SK-N-SH treated with all-trans-retinoic acid at 6 μM for 48 hours (cell line): Measurements from ENCODE around the gene APOL2.

Experiments
- ATAC-seq: fragments of 200-7000 bp; cut with Tn5 transposase; 3 replicates; pipeline ENCODE4 v1.9.1; 2020; ENCODE audit warnings: mild to moderate bottlenecking, moderate library complexity
- ARNTL ChIP-seq: fragments of 450-650 bp; formaldehyde crosslinking; IDR thresholded peaks from 2 replicates; pipeline ENCODE4 v1.5.0; 2020; ENCODE audit warnings: low read depth, mild to moderate bottlenecking, moderate library complexity, borderline replicate concordance
- BACH2 ChIP-seq: fragments of 250-450 bp; sonication (Bioruptor Pico); IDR thresholded peaks from 2 replicates; pipeline ENCODE4 v1.9.0; 2021; ENCODE audit warnings: mild to moderate bottlenecking, borderline replicate concordance
- CREB5 ChIP-seq: fragments of 250-450 bp; sonication (Bioruptor Pico); IDR thresholded peaks from 2 replicates; pipeline ENCODE4 v1.5.1; 2020; ENCODE audit warnings: low read depth, mild to moderate bottlenecking, moderate library complexity
- CSDC2 ChIP-seq: fragments of 250-450 bp; sonication (Bioruptor Pico); IDR thresholded peaks from 2 replicates; pipeline ENCODE4 v1.5.0; 2020; ENCODE audit warnings: mild to moderate bottlenecking, moderate library complexity
- ESRRG ChIP-seq: fragments of 250-450 bp; sonication (Bioruptor Pico); IDR thresholded peaks from 2 replicates; pipeline ENCODE4 v1.6.1; 2021; ENCODE audit warnings: mild to moderate bottlenecking
- GLIS3 ChIP-seq: fragments of 250-450 bp; sonication (Bioruptor Pico); IDR thresholded peaks from 2 replicates; pipeline ENCODE4 v1.5.0; 2020; ENCODE audit warnings: mild to moderate bottlenecking, moderate library complexity
- ISL1 ChIP-seq: fragments of 250-450 bp; sonication (Bioruptor Pico); IDR thresholded peaks from 2 replicates; pipeline ENCODE4 v2.1.2; 2022; ENCODE audit warnings: mild to moderate bottlenecking, moderate library complexity
- OSR1 ChIP-seq: fragments of 250-450 bp; sonication (Bioruptor Pico); IDR thresholded peaks from 2 replicates; pipeline ENCODE4 v1.8.0; 2022; ENCODE audit warnings: moderate library complexity, mild to moderate bottlenecking, inconsistent platforms
- PPARA ChIP-seq: fragments of 250-450 bp; sonication (Bioruptor Pico); IDR thresholded peaks from 2 replicates; pipeline ENCODE4 v1.5.0; 2020; ENCODE audit warnings: mild to moderate bottlenecking, borderline replicate concordance
- RARB ChIP-seq: fragments of 250-450 bp; sonication (Bioruptor Pico); IDR thresholded peaks from 2 replicates; pipeline ENCODE4 v1.8.0; 2021; ENCODE audit warnings: mild to moderate bottlenecking, moderate library complexity
- SNAI2 ChIP-seq: fragments of 250-450 bp; sonication (Bioruptor Pico); IDR thresholded peaks from 2 replicates; pipeline ENCODE4 v1.5.0; 2020; ENCODE audit warnings: mild to moderate bottlenecking, moderate library complexity
- TCF4 ChIP-seq: fragments of 250-450 bp; sonication (Bioruptor Pico); IDR thresholded peaks from 2 replicates; pipeline ENCODE4 v1.8.0; 2021; ENCODE audit warnings: mild to moderate bottlenecking, moderate library complexity, borderline replicate concordance
- TOX ChIP-seq: fragments of 250-450 bp; sonication (Bioruptor Pico); IDR thresholded peaks from 2 replicates; pipeline ENCODE4 v1.8.0; 2021; ENCODE audit warnings: mild to moderate bottlenecking, moderate library complexity, borderline replicate concordance
- ZC3H10 ChIP-seq: fragments of 250-450 bp; sonication (Bioruptor Pico); IDR thresholded peaks from 2 replicates; pipeline ENCODE4 v1.5.1; 2021; ENCODE audit warnings: mild to moderate bottlenecking, moderate library complexity
- ZFP3 ChIP-seq: fragments of 250-450 bp; sonication (Bioruptor Pico); IDR thresholded peaks from 2 replicates; pipeline ENCODE4 v1.5.0; 2020; ENCODE audit warnings: mild to moderate bottlenecking, moderate library complexity
- ZFP30 ChIP-seq: fragments of 450-650 bp; formaldehyde crosslinking; IDR thresholded peaks from 2 replicates; pipeline ENCODE4 v1.5.0; 2022; ENCODE audit warnings: mild to moderate bottlenecking, moderate library complexity
- ZNF565 ChIP-seq: fragments of 450-650 bp; formaldehyde crosslinking; conservative IDR thresholded peaks from 2 replicates; pipeline ENCODE4 v1.5.0; 2020; ENCODE audit warnings: low read depth, mild to moderate bottlenecking, moderate library complexity
- ZNF70 ChIP-seq: fragments of 450-650 bp; formaldehyde crosslinking; IDR thresholded peaks from 2 replicates; pipeline ENCODE4 v1.5.0; 2020; ENCODE audit warnings: mild to moderate bottlenecking, moderate library complexity
- ZNF8 ChIP-seq: fragments of 450-650 bp; formaldehyde crosslinking; IDR thresholded peaks from 2 replicates; pipeline ENCODE4 v1.5.0; 2020; ENCODE audit warnings: mild to moderate bottlenecking, moderate library complexity
- TF ChIP-seq, protein P1 (sequence below): fragments of 250-450 bp; sonication (Bioruptor Pico); IDR thresholded peaks from 2 replicates; pipeline ENCODE4 v1.5.0; 2020; ENCODE audit warnings: mild to moderate bottlenecking, moderate library complexity
- TF ChIP-seq, protein P2 (sequence below): fragments of 250-450 bp; sonication (Bioruptor Pico); IDR thresholded peaks from 2 replicates; pipeline ENCODE4 v1.8.0; 2020; ENCODE audit warnings: mild to moderate bottlenecking, moderate library complexity, borderline replicate concordance
- TF ChIP-seq, protein P3 (sequence below): fragments of 250-450 bp; sonication (Bioruptor Pico); IDR thresholded peaks from 2 replicates; pipeline ENCODE4 v1.8.0; 2021; ENCODE audit warnings: low read depth, mild to moderate bottlenecking, moderate library complexity, borderline replicate concordance
- TF ChIP-seq, protein P4 (sequence below): fragments of 250-450 bp; sonication (Bioruptor Pico); IDR thresholded peaks from 2 replicates; pipeline ENCODE4 v1.5.1; 2021; ENCODE audit warnings: mild to moderate bottlenecking, moderate library complexity

Gene APOL2

DNA sequence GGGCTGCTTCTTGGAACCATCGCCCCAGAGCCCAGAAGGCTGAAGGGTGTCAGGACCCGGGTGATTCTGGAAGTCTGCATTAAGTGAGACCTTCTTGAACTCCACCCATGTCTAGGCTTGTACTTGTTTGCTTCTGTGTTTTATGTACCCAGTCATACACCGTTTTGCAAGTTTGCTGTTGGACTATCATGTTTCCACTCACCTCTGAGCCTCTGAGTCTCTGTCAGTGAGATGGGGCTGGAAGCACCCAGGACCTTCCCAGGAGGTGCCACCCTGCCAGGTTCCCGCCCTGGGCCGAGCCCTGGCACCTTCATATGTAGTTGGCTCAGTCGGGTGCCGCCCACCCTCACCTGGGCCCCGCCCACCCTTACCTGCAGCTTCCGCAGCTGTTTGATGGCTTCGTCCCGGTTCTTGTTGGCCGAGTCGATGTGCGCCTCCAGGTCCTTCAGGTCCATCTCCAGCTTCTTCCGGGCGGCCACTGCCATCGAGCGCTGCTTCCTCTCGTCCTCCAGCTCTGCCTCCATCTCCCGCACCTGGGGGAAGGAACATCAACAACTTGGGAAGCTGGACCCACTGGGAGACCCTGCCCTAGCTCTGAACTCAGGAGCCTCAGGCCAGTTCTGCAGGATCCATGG is 48.7 kb upstream of the APOL2 start:
- TF ChIP-seq GLIS3 (CRISPR knock-in tag) (no peak), OSR1 (CRISPR knock-in tag) (no peak), ARNTL (CRISPR knock-in tag) (no peak), BACH2 (CRISPR knock-in tag) (no peak), ZNF565 (CRISPR knock-in tag) (no peak), ZNF8 (CRISPR knock-in tag) (no peak), TCF4 (CRISPR knock-in tag) (no peak), TOX (CRISPR knock-in tag) (no peak), ZNF70 (CRISPR knock-in tag) (no peak), ZC3H10 (CRISPR knock-in tag) (no peak), ISL1 (CRISPR knock-in tag) (no peak), RARB (no peak), CSDC2 (CRISPR knock-in tag) (no peak), CREB5 (no peak), PPARA (no peak), SNAI2 (no peak)
- TF ChIP-seq, protein P1, sequence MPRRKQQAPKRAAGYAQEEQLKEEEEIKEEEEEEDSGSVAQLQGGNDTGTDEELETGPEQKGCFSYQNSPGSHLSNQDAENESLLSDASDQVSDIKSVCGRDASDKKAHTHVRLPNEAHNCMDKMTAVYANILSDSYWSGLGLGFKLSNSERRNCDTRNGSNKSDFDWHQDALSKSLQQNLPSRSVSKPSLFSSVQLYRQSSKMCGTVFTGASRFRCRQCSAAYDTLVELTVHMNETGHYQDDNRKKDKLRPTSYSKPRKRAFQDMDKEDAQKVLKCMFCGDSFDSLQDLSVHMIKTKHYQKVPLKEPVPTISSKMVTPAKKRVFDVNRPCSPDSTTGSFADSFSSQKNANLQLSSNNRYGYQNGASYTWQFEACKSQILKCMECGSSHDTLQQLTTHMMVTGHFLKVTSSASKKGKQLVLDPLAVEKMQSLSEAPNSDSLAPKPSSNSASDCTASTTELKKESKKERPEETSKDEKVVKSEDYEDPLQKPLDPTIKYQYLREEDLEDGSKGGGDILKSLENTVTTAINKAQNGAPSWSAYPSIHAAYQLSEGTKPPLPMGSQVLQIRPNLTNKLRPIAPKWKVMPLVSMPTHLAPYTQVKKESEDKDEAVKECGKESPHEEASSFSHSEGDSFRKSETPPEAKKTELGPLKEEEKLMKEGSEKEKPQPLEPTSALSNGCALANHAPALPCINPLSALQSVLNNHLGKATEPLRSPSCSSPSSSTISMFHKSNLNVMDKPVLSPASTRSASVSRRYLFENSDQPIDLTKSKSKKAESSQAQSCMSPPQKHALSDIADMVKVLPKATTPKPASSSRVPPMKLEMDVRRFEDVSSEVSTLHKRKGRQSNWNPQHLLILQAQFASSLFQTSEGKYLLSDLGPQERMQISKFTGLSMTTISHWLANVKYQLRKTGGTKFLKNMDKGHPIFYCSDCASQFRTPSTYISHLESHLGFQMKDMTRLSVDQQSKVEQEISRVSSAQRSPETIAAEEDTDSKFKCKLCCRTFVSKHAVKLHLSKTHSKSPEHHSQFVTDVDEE: no peak
- TF ChIP-seq, protein P2, sequence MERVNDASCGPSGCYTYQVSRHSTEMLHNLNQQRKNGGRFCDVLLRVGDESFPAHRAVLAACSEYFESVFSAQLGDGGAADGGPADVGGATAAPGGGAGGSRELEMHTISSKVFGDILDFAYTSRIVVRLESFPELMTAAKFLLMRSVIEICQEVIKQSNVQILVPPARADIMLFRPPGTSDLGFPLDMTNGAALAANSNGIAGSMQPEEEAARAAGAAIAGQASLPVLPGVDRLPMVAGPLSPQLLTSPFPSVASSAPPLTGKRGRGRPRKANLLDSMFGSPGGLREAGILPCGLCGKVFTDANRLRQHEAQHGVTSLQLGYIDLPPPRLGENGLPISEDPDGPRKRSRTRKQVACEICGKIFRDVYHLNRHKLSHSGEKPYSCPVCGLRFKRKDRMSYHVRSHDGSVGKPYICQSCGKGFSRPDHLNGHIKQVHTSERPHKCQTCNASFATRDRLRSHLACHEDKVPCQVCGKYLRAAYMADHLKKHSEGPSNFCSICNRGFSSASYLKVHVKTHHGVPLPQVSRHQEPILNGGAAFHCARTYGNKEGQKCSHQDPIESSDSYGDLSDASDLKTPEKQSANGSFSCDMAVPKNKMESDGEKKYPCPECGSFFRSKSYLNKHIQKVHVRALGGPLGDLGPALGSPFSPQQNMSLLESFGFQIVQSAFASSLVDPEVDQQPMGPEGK (CRISPR knock-in tag): no peak
- TF ChIP-seq, protein P3, sequence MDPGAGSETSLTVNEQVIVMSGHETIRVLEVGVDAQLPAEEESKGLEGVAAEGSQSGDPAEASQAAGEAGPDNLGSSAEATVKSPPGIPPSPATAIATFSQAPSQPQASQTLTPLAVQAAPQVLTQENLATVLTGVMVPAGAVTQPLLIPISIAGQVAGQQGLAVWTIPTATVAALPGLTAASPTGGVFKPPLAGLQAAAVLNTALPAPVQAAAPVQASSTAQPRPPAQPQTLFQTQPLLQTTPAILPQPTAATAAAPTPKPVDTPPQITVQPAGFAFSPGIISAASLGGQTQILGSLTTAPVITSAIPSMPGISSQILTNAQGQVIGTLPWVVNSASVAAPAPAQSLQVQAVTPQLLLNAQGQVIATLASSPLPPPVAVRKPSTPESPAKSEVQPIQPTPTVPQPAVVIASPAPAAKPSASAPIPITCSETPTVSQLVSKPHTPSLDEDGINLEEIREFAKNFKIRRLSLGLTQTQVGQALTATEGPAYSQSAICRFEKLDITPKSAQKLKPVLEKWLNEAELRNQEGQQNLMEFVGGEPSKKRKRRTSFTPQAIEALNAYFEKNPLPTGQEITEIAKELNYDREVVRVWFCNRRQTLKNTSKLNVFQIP (CRISPR knock-in tag): no peak
- TF ChIP-seq, protein P4, sequence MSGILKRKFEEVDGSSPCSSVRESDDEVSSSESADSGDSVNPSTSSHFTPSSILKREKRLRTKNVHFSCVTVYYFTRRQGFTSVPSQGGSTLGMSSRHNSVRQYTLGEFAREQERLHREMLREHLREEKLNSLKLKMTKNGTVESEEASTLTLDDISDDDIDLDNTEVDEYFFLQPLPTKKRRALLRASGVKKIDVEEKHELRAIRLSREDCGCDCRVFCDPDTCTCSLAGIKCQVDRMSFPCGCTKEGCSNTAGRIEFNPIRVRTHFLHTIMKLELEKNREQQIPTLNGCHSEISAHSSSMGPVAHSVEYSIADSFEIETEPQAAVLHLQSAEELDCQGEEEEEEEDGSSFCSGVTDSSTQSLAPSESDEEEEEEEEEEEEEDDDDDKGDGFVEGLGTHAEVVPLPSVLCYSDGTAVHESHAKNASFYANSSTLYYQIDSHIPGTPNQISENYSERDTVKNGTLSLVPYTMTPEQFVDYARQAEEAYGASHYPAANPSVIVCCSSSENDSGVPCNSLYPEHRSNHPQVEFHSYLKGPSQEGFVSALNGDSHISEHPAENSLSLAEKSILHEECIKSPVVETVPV (CRISPR knock-in tag): no peak
- no peak for ATAC-seq

DNA sequence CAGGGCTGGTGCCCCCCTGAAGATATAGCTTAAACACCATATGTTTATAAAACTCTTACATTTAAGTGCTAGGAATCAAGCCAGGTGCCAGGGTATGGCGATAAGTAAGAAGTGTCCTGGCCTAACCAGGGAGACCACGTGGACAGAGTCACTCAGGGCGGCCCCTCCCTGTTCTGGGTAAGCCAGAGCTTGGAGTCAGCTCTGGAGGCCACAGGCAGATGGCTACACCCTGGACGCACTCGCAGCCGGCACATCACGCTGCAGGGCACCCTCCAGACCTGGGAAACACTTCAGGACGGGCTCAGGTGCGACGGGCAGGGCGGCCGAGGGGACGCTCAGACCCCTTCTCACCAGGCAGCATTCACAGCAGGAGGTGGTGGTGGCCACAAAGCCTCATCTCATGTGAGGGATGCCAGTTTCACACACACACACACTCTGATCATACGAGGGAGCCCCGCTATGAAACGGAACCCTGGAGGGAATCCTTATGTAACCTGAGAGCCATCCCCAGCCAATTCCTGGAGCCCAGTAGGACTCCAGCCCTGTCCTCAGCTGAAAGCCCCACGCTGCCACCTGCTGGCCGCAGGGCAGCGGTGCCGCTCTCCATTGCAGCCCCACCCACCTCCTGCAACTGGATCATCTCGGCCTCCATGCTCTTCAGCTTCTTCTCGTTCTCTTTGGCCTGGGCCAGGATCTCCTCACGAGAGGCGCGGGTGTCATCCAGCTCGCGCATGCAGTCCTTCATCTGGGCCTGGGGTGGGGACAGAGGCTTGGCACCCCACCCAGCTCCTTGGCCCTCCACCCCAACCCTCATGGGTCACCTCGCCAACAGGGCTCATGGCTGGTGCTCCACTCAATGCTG is 47.0 kb upstream of the APOL2 start:
- ATAC-seq: peak; percentile 81
- TF ChIP-seq ZNF565 (CRISPR knock-in tag): no peak
- TF ChIP-seq, protein P3 (CRISPR knock-in tag): no peak
- no peak for TF ChIP-seq ZNF70 (CRISPR knock-in tag)
- TF ChIP-seq SNAI2: no peak
- TF ChIP-seq ESRRG (CRISPR knock-in tag): no peak
- no peak for TF ChIP-seq ZC3H10 (CRISPR knock-in tag)
- no peak for TF ChIP-seq PPARA
- TF ChIP-seq, protein P2 (CRISPR knock-in tag): no peak
- TF ChIP-seq OSR1 (CRISPR knock-in tag): no peak
- TF ChIP-seq BACH2 (CRISPR knock-in tag): no peak
- TF ChIP-seq GLIS3 (CRISPR knock-in tag): no peak
- TF ChIP-seq ZFP30: no peak
- no peak for TF ChIP-seq ZFP3 (CRISPR knock-in tag)
- no peak for TF ChIP-seq RARB
- TF ChIP-seq CREB5: no peak
- no peak for TF ChIP-seq TCF4 (CRISPR knock-in tag)
